ENCODE results near the gene TMEM42.

TMEM42 gene

DNA sequence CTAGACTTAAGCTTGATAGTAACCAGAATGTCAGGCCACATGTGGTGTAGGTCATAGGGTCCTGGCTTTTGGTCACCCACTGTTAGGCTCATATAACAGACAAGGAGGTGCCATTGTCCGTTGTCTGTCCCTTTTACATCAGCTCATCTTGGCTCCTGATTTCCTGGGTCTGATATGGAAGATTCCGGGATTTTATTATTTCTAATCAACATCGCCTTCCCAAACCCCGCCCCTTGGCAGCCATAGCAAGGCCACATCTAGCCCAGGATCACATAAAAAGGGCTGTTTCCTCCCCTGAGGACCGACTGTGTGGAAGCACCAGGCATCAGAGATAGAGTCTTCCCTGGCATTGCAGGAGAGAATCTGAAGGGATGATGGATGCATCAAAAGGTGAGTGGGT, 12.6 kb downstream of the TMEM42 start, which contains the start of gene TGM4:
Gene TGM4, plus strand, starts transcription at position 301 of the 400 bp plus-strand sequence. Its CDS starts 71 bp downstream, at position 372.
- DNase-seq (ENCODE audit: low read depth in 2 of 2) = no peak

DNA sequence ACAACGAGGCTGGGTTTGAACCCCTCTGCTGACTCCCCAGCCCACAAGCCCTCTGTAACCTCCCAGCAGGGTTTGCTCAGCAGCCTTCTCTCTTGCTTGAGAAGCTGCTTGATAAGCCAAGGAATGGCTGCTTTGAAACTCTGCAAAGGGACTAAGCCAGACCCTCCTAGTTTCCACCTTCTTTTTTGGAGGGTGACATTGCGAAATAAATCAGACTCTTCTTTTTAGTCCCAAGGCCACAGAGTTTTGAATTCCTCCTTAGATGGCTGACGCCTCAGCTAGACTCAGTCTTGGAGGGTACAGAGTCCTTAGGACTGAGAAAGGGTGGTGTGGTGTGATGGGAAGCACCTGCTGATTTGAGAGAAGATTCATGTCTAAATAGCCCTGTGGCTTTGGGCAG, 13.9 kb downstream of the TMEM42 start:
- DNase-seq (ENCODE audit: low read depth in 2 of 2) = no peak

DNA sequence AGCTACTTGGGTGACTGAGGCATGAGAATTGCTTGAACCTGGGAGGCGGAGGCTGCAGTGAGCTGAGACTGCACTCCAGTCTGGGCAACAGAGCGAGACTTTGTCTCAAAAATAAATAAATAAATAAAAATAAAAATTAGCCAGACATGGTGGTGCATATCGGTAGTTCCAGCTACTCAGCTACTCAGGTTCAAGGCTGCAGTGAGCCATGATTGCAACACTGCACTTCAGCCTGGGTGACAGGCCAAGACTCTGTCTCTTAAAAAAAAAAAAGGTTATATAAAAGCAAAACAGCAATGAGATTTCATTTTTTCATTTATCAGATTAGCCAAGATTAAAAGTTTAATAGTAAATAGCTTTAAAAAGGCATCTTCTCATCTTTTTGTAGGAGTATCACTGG, 15.6 kb downstream of the TMEM42 start:
- DNase-seq (ENCODE audit: low read depth in 2 of 2) = no peak

DNA sequence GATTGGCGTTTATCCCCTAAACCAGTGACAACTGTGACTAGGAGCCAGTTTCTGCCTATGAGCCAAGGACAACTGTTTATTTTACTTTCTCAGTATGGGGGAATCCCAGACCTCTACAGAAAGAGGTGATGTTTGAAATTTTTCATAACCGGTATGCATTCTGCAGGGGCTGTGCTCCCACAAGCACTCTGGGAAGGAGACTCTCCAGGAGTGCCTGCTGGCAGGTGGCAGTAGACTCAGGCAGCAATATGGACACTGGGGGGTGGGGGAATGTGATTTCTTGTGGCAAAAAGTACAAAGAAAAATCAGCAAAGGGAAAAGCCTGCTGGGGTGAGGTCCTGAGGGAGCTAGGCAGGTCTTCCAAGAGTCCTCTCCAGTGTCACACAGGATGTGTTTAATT, 18.6 kb downstream of the TMEM42 start:
- no peak for DNase-seq (ENCODE audit: low read depth in 2 of 2)

DNA sequence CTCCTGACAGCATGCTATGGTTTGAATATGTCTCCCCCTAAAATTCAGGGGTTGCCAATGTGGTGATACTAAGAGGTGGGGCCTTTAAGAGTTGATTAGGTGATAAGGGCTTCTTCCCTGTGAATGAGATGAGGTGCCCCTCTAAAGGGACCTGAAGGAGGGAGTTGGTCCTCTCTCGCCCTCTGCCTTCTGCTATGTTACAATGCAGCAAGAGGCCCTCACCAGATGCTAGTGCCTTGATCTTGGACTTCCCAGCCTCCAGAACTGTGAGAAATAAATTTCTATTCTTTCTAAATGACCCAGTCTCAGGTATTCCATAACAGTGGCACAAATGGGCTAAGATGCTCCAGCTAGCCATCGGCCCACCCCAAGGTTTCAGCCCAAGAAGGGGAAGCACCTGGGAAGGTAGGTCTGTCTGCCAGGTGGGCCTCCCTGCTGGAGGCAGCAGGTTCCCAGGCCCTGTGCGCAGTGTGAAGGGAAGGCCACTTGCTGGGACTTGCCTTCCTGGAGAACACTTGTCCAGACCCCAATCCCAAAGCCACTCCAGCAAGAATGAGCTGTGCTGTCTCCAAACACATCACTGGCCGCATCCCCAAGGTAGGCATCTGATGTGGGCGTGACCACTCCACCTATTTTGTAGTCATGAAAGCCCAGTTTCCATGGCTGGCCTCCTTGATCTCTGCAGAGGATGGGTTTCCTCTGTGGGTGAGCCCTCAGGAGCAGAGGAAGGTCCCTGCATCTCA, 21.7 kb downstream of the TMEM42 start:
- no peak for DNase-seq (ENCODE audit: low read depth in 2 of 2)

DNA sequence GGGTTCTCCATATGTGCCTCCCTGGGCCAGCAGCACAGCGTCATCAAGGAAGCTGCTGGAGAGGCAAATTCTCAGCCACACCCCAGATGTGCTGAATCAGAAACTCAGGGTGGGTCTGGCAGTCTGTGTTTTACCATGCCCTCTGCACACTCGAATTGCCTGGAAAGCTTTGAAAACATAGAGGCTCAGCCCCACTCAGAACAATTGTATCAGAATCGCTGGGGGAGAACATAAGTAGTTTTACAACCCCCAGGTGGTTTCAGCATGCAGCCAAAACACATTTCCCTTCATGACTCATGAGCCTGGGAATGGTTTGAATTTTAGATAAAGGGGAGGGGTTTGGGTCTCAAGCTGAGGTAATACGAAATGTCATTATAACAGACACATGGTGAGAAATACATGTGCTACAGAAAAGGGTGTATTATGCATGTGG, 22.3 kb downstream of the TMEM42 start:
- DNase-seq (ENCODE audit: low read depth in 2 of 2) = peak; percentile 96 to 97

DNA sequence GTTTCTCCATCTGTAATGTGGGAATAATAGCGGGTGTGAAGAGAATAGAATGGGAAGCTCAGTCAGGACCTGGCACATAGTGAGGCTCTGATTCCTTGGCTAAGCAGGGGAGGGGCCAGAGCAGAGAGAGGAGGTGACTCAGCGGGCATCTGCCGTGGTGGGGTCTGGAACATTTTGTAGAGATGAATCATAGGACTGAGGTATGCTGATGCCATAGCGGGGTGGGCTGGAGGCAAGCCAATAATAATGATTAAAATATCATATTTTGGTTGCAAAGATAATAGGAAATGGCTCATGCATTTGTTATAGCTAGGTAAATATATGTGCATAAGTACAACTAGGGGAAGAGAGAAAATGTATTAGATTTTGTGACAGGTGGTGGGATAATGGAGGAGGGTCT, 23.9 kb downstream of the TMEM42 start:
- DNase-seq (ENCODE audit: low read depth in 2 of 2) = peak; percentile 81 to 82

DNA sequence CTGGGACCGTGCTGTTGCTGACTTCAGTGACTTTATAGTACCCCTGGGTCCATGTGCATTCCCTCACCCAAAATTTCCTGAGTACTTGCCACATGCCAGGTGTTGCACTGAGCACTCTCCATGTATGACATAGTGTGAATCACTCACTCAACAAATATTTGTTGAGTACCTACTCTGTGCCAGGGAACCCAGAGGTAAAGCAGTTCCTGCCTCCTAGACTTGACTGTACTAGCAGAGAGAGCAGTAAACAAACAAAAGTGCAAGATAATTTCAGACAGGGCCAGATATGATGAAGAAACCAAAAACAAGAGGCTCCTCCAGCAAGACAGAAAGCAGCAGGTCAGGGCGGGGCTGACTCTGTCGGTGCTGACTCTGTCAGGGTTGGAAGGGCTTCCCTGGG, 24.8 kb downstream of the TMEM42 start:
- no peak for DNase-seq (ENCODE audit: low read depth in 2 of 2)

DNA sequence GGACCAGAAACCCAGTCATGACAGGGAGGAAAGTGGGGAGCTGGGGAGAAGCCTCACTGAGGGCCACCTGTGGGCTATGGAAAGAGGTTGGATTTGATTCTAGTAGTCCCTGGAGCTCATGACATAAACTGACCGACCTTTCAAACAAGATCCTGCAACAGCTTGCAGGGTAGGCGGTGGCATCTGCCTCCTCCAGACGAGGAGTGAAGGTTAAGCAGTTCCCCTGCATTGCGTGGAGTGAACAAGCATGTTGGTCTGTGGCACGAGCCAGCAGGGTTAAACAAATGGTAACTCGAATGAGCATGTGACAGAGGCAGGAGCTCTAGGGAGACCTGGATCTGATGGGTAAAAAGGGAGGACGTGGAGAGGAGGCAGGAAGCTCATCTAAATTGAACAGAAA, 25.4 kb downstream of the TMEM42 start:
- DNase-seq (ENCODE audit: low read depth in 2 of 2) = no peak

DNA sequence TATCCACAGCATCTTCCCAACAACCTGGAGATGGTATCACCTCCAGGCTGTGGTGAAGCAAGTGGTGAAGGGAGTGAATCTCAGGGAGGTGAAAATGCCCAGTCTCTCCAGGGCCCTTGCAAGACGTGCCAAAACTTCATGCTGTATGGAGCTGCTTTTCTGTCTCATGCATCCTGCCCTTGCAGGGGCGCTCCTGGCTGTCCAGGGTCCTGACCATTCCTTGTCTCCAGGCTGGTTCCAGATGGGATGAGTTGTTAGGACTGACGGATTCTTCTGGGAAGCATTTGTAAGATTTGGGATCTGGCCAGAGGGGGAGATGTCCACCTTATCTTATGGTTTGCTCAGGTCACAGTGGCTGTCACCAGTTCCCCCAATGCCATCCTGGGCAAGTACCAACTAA, 28.5 kb downstream of the TMEM42 start:
- DNase-seq (ENCODE audit: low read depth in 2 of 2) = no peak

DNA sequence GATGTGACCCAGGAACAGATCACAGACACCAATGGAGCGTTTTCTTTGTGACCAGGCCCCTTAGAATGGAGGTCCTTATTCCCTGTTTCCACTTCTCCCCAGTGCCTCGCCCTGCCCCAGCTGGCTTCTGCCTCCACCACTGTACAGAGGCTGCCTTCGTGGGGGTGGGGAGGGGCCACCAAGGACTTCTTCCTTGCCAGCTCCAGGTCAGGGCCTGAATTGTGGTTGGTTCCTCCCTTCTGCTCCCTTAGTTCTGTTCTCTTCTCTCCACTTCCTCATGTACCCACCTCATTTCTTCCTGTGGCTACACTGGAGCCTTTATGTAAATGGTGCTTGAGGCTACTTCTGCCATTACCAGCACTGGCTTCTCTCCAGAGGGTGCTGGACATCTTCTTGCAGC, 29.1 kb downstream of the TMEM42 start:
- DNase-seq (ENCODE audit: low read depth in 2 of 2) = no peak

DNA sequence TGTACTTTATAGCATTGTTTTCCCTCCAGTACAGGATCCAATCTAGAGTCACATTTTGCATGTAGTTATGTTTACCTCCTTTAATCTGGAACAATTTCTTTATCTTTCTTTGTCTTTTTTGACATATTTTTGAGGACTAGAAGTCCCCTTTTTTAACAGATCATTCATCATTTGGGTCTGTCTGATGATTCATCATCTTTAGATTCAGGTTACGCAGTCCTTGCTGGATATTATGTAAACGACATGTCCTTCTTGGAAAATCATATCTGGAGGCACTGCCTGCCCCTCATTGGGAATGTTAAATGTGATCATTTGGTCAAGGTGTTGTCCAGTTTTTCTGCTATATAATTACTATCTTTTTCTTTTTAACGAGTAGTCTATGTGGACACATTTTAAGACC, 31.0 kb downstream of the TMEM42 start:
- no peak for DNase-seq (ENCODE audit: low read depth in 2 of 2)

DNA sequence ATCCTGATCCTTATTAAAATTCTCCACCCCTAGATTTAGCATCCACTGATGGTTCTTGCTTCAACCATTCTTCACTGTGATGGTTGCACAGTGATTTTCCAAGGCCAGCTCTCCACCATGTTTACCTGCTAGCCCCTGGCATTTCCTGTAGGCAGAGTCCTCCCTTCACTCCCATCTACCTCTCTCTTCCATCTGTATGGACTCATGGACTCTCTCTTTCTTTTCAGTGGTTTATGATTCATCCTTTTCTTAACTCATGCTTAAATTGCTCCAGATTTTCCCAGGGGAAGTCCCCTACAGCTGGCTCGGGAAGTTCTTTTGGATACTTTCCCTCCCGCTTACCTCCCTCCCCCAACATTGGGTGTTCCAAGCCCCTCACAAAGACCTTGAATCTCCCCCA, 31.4 kb downstream of the TMEM42 start:
- DNase-seq (ENCODE audit: low read depth in 2 of 2) = peak; percentile 22 to 49

DNA sequence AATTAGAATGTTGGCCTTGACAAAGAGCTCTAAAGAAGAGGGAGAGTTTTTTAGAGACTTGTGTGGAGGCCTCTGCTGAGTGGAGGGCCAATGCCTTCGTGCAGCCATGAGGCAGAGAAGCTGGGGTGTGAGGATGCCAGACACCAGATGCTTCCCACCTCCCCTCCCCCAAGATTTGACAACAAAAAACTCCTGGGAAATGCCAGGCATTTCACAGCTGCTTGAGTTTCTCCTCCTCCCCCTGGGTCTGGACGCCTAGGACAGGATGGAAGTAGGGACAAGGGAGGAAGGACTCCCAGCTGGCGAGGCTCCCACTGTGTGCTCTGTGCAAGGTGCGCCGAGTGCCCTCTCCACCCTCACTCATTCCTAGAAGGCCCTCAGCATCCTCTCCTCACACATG, 32.8 kb downstream of the TMEM42 start:
- no peak for DNase-seq (ENCODE audit: low read depth in 2 of 2)

DNA sequence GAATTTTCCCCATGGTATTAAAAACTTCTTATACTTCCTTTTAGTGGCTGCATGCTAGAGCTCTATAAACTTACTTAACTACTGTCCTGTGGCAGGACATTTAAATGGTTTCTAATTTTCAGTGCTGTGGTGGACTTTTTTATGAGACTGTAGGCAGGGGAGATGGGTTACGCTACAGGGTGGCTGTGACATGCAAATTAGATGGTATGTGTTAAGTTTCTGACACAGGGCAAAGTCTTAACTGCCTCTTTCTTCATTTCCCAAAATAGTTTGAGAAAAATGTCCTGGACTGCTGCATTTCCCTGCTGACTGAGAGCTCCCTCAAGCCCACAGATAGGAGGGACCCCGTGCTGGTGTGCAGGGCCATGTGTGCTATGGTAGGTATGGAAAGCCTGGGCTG, 34.7 kb downstream of the TMEM42 start:
- DNase-seq (ENCODE audit: low read depth in 2 of 2) = no peak

DNA sequence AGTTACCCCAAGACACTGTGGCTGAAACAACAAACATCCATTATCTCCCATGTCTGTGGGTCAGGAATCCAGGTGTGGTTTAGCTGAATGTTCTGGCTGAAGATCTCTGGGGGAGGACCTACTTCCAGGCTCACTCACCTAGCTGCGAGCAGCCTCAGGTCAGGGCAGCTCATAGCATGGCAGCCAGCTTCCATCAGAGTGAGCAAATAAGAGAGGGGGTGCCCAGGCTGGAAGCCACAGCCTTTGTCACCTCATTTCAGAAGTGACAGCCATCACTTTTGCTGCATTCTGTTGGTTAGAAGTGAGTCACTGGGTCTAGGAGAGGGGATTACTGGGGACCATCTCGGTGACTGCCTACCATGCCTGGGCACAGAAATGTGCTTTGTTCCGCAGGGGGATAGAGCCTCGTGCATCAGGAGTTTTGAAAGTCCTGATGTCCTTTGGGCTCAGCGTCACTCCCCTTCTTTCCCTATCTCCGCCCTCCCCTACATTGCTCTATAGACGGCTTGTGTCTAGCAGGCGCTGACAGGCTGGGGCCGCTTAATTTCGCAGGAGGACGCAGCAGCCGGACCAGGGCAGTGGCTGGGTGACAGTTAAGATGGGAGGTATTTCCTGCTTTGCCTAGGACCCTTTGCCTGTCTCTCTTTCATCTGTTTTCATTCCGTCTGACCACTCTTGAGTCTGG, 38.1 kb downstream of the TMEM42 start:
- no peak for DNase-seq (ENCODE audit: low read depth in 2 of 2)

DNA sequence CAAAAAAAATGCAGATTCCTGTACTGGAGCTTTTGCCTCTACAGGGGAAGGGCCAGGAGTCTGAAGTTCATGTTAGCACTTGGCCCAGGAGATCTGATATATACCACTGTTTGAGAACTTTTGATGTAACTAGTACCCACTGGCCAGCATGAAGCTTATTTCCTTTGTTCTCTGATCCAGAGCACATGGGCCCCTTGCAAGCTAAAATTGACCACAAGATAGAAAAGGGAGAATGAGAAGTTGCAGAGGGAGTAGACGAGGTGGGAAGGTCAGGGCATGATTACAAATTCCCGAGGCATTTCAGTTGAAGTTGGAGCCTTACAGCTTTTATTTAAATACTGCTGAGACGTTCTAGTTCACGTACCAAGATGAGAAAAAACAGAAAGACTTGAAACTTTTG, 40.9 kb downstream of the TMEM42 start:
- no peak for DNase-seq (ENCODE audit: low read depth in 2 of 2)

DNA sequence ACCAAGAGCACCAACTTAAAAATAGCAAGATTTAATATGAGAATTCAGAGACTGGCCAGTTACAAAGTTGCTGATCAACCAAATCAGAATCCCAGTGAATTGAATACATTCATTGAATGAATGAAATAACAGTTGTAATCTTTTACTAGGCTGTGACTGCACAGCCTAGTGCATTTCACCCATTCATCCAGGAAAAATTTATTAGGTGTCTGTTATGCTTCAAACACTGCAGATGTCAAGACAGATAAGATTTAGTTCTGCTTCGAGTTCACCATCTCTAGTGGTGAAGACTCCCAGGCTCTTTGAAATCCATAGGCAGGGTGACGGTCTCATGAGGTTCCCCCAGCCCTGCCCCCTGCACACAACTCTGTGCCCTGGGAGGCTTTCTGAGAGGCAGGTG, 41.6 kb downstream of the TMEM42 start:
- DNase-seq (ENCODE audit: low read depth in 2 of 2) = no peak

DNA sequence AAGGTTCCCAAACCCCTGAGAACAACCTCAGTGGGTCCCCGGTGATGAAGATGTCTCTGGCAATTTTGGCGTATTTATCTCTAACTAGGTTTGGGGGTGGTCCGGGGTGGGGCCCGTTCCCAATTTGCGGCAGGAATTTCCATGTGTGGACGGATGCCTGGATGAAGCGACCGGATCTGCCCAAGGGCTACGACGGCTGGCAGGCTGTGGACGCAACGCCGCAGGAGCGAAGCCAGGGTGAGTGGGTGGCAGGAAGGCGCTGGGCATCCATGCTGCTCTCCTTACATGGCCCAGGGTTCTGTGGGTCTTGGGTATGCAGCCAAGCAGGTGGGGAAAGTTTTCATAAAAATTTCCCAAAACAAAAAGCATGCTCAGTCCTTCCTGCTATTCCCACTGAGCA, 42.0 kb downstream of the TMEM42 start:
- DNase-seq (ENCODE audit: low read depth in 2 of 2) = no peak

DNA sequence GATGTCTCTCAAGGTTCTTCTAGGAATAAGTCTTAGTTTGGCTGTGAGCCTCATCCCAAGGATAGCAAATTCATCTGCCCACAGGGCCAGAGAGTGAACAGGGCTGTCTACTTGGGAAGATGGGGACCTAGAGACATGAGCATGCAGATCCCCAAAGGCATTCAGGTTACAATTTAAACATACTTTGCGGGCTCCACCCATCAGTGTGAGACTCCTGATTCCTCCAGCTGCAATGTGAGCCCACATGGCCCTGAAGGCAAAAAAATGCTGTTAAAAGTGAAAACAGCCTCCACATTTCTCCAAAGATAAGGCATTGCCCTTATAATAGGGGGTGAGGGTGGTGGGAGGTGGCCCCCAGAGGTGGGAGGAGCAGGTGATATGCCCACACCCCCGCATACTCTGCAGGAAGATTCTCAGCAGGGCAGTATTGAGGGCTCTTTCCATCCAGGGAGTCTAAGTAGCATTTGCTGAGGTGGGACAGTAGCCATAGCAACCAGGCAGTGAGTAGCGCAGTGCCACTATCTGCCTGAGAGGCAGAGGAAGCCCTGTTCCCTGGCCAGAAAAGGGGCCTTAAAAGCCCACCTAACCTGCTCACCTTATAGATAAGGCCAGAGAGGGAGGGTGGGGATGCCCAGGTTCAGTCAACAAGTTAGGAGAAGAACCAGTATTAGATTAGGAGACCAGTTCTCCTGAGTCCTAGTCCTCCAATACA, 43.9 kb downstream of the TMEM42 start:
- no peak for DNase-seq (ENCODE audit: low read depth in 2 of 2)

DNA sequence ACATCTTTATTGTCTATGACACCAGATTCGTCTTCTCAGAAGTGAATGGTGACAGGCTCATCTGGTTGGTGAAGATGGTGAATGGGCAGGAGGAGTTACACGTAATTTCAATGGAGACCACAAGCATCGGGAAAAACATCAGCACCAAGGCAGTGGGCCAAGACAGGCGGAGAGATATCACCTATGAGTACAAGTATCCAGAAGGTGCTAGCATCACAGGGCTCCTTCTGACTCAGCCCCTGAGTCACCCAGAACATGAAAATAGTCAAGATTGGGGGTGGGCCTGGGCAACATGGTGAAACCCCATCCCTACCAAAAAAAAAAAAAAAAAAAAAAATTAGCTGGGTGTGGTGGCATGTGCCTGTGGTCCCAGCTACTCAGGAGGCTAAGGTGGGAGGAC, 45.3 kb downstream of the TMEM42 start:
- no peak for DNase-seq (ENCODE audit: low read depth in 2 of 2)

DNA sequence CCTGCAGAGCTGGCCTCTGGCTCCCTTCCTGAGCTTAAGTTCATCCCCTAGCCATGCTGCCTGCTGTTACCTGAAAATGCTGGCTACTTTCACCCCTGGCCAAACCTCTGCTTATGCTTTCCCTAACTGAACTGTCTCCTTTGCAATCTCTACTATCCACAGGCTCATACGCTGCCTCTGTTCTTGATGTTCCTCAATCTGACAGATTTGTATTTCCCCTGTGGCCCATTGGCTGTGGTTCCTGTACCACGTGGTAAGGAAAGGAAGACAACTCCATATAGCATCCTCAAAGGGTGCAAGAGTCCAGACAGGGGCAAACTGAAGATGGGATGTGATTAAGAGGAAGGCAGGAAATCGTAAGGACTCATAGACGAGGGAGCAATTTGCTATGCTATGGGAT, 45.9 kb downstream of the TMEM42 start:
- DNase-seq (ENCODE audit: low read depth in 2 of 2) = no peak

DNA sequence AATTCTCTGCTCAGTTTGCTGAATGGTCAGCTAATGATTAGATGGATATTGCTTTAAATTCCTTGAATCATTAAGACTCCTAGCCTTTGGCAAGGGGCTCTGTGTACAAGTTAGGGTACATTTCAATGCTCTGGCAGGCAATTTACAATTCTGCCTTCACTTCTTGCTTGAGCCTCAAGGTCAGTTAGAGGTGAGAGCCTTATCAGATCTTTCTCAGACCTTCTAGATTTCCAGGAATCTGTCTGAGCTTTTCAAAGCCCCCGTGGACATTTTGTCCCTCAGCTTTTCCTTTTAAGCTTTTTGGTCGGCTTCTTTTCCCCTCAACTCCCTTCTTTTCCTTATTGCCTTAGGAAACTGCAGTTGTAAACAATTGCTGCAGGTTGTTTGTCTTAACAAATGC, 47.4 kb downstream of the TMEM42 start:
- DNase-seq (ENCODE audit: low read depth in 2 of 2) = no peak
